ENCODE data around the gene PCDH15.

Gene PCDH15

GRCh38 chr10:54622017-54622416 lies 179.0 kb downstream of the PCDH15 start:
- Histone ChIP-seq H3K4me3 (ENCODE audit: low read length, poor library complexity, severe bottlenecking) (no peak overlapping the region), H3F3A (ENCODE audit: low read depth) (no peaks in the 10 kb centered on the region), H3K4me2 (ENCODE audit: low read depth, low read length, poor library complexity, severe bottlenecking) (no peak overlapping the region), H4K20me1 (ENCODE audit: insufficient read depth, low read length, poor library complexity, severe bottlenecking) (no peaks in the 10 kb centered on the region), H3K9me2 (replicated peaks; ENCODE audit: low read depth, low read length) (no peaks in the 10 kb centered on the region), H3K27me3 (ENCODE audit: insufficient read depth, low read length, poor library complexity, severe bottlenecking) (no peaks in the 10 kb centered on the region), H3K4me1 (ENCODE audit: insufficient read depth, low read length, poor library complexity, severe bottlenecking) (no peaks in the 10 kb centered on the region), H3K9ac (ENCODE audit: low read depth, low read length, poor library complexity, severe bottlenecking) (no peak overlapping the region), H3K79me2 (ENCODE audit: insufficient read depth, low read length) (no peaks in the 10 kb centered on the region), H3K36me3 (ENCODE audit: insufficient read depth, low read length) (no peaks in the 10 kb centered on the region), H3K9me3 (ENCODE audit: insufficient read depth, low read depth, low read length) (no peaks in the 10 kb centered on the region), H2AFZ (ENCODE audit: low read length) (no peak overlapping the region)
- TF ChIP-seq EZH2phosphoT487 (IDR thresholded peaks at IDR 0.05; ENCODE audit: borderline replicate concordance) (no peak), CTCF (conservative IDR thresholded peaks at IDR 0.05; ENCODE audit: low read length) (no peak)

- Histone ChIP-seq H3K9me3 (ENCODE audit: insufficient read depth, low read depth, low read length) (no peaks in the 10 kb centered on the region), H4K20me1 (ENCODE audit: insufficient read depth, low read length, poor library complexity, severe bottlenecking) (no peaks in the 10 kb centered on the region), H3K9me2 (replicated peaks; ENCODE audit: low read depth, low read length) (no peaks in the 10 kb centered on the region), H3K79me2 (ENCODE audit: insufficient read depth, low read length) (no peaks in the 10 kb centered on the region), H3K4me1 (ENCODE audit: insufficient read depth, low read length, poor library complexity, severe bottlenecking) (no peaks in the 10 kb centered on the region), H3K36me3 (ENCODE audit: insufficient read depth, low read length) (no peaks in the 10 kb centered on the region), H3K4me2 (ENCODE audit: low read depth, low read length, poor library complexity, severe bottlenecking) (no peak overlapping the region), H2AFZ (ENCODE audit: low read length) (no peak overlapping the region), H3F3A (ENCODE audit: low read depth) (no peaks in the 10 kb centered on the region), H3K9ac (ENCODE audit: low read depth, low read length, poor library complexity, severe bottlenecking) (no peak overlapping the region), H3K27me3 (ENCODE audit: insufficient read depth, low read length, poor library complexity, severe bottlenecking) (no peaks in the 10 kb centered on the region), H3K4me3 (ENCODE audit: low read length, poor library complexity, severe bottlenecking) (no peak overlapping the region)
- TF ChIP-seq CTCF (conservative IDR thresholded peaks at IDR 0.05; ENCODE audit: low read length) = no peak
- TF ChIP-seq EZH2phosphoT487 (IDR thresholded peaks at IDR 0.05; ENCODE audit: borderline replicate concordance) = no peak
Measured at GRCh38 chr10:54620352-54620751, 180.7 kb downstream of the PCDH15 start.

- TF ChIP-seq EZH2phosphoT487 (IDR thresholded peaks at IDR 0.05; ENCODE audit: borderline replicate concordance) (no peak), CTCF (conservative IDR thresholded peaks at IDR 0.05; ENCODE audit: low read length) (no peak)
- Histone ChIP-seq H3K36me3 (ENCODE audit: insufficient read depth, low read length) (no peaks in the 10 kb centered on the region), H4K20me1 (ENCODE audit: insufficient read depth, low read length, poor library complexity, severe bottlenecking) (no peaks in the 10 kb centered on the region)
Measured at GRCh38 chr10:54614072-54614471, 187.0 kb downstream of the PCDH15 start.

More at GRCh38 chr10:54614072-54614471, 187.0 kb downstream of the PCDH15 start:
- Histone ChIP-seq H3K9me2 (replicated peaks; ENCODE audit: low read depth, low read length) (no peaks in the 10 kb centered on the region), H2AFZ (ENCODE audit: low read length) (no peak overlapping the region), H3K4me3 (ENCODE audit: low read length, poor library complexity, severe bottlenecking) (no peak overlapping the region), H3K9ac (ENCODE audit: low read depth, low read length, poor library complexity, severe bottlenecking) (no peak overlapping the region), H3K9me3 (ENCODE audit: insufficient read depth, low read depth, low read length) (no peaks in the 10 kb centered on the region), H3K79me2 (ENCODE audit: insufficient read depth, low read length) (no peaks in the 10 kb centered on the region), H3F3A (ENCODE audit: low read depth) (no peaks in the 10 kb centered on the region), H3K4me1 (ENCODE audit: insufficient read depth, low read length, poor library complexity, severe bottlenecking) (no peaks in the 10 kb centered on the region), H3K4me2 (ENCODE audit: low read depth, low read length, poor library complexity, severe bottlenecking) (no peak overlapping the region), H3K27me3 (ENCODE audit: insufficient read depth, low read length, poor library complexity, severe bottlenecking) (no peaks in the 10 kb centered on the region)

Data from Loucy (cell line).